Fibroblast of the conjunctiva (primary cell): ENCODE data around the gene SLC24A4.

Experiments used
- DNase-seq: peaks from one replicate; pipeline ENCODE4 v3.0.0-alpha.2; 2010; ENCODE audit warnings: low read depth

The SLC24A4 gene

DNA sequence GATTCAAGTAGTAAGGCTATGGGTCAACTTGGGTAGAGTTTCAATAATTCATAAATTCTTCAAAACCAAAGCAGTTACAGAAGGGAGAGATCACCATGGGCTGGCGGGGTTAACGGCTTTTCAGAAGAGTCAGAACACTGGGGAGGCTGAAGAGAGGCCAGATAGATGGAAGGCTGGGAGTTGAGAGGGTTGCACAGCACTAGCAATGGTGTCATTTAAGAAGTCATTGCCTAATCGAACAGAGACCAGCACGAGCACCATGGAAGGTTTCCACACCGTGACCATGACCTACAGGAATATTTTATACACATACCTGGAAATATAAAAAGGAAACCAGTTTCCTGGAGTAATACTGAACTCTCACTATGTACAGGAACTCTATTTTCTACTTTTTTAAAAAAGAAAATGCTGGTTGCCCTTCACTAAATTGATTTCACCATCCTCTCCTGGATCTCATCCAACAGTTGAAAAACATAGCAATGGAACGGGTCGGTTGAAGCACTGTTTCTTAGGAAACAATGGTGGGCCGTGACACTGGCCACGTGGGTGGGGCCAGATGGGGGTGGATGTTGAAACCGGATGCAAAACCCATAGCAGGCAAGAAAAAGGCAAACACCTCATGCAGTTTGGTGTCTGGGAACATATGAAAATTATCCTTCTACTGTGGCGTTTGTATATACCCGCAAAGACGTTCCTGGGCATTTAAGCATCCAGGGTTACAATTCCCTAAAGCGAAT lies 152.7 kb downstream of the SLC24A4 start:
- peak; percentile 70 for DNase-seq

DNA sequence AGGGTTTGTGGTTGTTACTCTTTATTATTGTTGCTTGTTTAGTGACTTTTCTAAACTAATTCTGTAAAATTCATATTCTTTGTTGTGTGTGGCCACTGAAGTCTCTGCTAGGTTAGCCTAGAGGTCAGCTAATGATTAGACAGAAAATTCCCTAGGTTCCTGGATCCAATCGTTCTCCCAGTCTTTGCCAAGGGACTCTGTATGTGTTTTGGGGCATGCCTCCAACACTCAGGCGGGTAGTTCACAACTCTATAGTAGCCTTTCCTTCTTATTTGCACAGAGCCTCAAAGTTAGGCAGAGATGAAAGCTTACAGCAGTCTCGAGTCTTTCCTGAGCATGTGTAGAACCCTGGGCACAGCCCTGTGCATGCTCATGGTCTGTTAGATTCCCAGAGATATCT lies 157.9 kb downstream of the SLC24A4 start:
- no peak for DNase-seq

DNA sequence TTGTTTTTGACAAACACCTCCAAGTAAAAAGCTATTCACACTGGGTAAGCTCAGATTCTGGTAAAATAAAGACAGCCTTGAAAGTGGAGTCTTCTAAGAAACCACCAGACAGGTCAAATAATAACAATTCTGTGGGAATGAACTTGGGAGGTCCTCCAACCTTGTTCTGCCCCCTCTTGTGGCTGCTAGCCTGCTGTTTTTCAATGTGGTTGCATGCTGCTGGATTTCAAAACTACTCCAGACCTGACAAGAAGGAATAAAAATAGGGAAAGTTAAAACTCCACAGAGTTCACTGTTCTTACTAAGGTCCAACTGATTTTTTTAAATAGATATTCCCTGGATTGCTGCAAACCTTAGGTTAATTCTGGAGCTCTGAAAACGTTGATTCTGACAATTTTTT lies 158.4 kb downstream of the SLC24A4 start:
- DNase-seq = no peak

DNA sequence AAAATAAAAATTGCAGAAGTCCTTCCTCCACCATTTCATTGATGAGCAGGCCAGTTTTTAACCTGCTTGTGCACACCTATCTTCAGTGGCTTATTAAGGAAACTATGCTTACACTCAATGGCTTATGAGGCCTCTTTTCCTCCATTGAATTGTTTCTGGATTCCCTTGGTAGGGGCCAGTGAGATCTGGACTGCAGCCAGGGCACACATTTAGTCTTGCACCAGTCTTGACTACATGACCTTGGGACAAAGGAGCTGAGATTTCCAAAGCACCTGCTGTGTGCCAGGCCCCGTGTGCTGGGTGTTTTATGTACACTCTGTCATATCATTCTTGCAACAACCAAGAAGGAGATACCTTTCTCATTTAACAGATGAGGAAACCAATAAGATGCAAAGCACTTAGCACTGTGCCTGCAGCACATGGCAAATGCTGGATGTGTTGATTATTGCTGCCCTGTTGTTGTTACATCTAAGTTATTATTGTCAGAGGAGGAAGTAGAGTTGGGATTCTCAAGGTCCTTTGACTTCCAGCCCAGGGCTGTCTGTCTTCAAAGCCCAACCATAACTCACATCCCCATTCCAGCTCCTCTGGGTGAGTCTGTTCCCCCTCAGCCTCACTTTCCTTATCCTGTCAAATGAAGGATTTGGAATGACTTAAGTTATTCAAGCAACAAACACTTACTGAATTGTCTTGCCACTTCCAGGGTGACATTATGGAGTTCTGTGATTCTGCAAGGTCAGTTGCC lies 159.0 kb downstream of the SLC24A4 start:
- no peak for DNase-seq

DNA sequence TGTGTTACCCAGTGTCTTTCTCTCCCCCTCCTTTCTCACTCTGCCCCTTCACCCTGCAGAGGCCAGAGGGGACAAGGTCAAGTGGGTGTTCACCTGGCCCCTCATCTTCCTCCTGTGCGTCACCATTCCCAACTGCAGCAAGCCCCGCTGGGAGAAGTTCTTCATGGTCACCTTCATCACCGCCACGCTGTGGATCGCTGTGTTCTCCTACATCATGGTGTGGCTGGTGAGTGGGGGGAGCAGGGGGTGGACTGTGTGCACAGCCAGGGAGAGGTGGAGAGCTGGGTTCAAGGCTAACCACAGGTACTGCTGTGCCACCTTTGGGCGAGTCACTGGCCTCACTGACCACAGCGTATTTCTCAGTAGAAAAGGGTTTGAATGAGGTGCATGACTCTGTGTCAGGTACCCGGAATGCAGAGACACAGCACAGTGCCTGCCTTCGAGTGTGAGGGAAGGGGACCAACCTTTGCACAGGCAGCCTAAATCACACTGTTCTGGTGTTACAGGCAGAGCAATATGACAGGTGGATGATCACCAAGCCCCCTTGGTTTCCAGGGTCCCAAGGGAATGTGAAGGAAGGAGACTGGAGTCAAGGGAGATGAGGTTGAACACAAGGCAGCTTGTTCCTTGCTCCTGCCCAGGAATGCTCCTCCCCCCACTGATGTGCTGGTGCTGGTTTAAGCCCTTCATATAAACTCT lies 159.8 kb downstream of the SLC24A4 start:
- no peak for DNase-seq

DNA sequence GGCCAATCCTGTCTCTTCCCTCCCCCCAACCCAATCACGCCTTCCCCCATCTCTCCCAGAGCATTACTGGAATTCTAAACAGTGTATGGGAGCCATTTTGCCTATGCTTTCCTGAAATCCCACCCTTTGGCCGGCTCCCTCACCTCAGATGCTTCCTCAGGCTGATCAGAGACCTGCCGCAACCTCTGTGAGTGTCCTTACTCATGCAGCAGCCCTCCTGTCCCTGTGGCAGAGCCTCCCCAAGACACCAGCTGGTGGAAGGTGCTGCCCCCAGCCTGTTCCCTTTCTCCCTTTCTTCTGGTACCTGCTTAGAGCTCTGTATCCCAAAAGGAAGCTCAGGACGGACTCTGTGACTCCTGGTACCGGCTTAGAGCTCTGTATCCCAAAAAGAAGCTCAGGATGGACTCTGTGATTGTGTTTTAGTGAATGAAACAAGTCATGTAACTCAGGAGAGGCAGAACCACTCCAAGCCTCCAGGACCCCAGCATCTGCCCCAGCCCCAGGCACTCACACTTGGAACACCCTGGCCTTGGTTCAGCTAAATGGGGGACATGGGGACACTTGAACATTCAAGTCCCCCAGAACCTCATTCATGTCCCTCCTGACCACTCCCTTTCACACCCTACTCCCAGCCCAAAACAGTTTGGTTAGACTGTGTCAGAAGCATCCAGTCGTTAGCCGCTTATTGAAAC lies 161.3 kb downstream of the SLC24A4 start:
- DNase-seq = no peak

DNA sequence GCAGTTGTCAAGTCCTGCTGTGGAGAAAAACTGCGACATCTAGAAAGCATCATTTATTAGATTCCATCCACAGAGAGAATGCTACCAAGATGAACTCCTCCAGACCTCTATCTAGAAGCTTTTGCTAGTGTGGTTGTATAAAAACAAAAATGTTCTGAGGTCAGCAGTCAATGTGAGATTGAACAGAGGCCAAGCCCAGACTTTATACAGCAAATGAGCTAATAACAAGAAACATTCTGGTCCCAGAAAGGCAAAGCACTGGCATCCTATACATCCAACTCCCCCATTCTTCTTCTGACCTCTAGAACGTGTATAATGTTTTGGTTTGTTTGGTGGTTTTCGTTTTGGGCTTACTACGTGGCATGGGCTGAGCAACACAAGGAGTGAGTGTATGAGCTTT lies 163.9 kb downstream of the SLC24A4 start:
- no peak for DNase-seq

DNA sequence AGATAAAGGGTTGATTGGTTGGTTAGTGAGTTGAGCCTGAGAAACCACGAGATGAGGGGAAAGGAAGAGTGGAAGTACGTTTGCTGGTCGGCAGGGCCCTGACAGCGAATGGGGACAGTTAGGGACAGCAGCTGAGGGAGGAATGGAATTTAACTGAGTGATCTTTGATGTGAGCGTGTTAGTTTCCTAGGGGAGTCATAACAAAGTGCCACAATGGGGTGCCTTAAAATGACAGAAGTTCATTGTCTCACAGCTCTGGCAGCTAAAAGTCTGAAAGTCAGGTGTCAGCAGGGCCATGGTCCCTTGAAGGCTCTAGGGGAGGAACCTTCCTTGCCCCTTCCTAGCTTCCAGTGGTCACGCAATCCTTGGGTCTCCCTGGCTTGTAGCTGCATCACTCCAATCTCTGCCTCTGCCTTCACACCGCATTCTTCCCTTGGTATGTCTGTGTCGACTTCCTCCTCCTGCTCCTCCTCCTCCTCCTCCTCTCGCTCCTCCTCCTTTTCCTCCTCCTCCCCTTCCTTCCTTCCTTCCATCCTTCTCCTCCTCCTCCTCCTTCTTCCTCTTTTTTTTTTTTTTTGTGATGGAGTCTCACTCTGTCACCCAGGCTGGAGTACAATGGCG lies 164.7 kb downstream of the SLC24A4 start:
- no peak for DNase-seq

DNA sequence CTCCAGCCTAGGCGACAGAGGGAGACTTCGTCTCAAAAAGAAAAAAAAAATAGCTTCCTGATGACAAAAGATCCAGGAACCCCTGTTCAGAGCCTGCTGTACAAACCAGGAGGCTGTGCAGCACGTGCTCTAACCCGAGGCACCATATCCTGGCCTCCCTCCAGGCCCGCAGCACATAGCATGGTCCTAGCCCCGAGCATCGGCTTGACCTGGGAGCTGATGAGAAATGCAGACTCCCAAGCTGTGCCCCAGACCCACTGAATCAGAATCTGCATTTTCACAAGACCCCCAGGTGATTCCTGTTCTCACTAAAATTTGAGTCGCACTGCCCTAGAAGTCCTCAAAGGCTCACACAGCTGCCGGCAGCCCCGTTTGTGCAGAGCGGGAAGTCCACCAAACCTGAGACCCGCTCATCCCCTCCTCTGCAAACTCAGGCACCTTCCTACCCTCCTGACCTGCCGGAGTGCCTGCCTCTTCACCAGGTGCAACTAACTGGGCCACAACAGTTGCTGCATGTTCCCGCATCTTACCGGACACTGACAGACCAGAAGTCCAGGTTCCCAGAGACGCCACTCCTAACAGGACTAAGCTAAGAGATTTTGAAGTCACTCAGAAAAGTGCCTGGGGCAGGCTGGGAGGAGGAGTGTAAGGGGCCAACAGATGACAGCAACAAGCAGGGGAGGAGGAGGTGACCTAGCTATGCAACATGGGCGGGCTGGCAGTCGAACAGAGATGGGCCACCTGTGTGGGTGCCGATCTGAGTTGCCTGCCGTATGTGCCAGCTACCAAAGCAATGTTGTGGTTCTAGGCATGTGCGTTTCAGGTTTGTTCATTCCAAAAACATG lies 166.7 kb downstream of the SLC24A4 start:
- DNase-seq = no peak

DNA sequence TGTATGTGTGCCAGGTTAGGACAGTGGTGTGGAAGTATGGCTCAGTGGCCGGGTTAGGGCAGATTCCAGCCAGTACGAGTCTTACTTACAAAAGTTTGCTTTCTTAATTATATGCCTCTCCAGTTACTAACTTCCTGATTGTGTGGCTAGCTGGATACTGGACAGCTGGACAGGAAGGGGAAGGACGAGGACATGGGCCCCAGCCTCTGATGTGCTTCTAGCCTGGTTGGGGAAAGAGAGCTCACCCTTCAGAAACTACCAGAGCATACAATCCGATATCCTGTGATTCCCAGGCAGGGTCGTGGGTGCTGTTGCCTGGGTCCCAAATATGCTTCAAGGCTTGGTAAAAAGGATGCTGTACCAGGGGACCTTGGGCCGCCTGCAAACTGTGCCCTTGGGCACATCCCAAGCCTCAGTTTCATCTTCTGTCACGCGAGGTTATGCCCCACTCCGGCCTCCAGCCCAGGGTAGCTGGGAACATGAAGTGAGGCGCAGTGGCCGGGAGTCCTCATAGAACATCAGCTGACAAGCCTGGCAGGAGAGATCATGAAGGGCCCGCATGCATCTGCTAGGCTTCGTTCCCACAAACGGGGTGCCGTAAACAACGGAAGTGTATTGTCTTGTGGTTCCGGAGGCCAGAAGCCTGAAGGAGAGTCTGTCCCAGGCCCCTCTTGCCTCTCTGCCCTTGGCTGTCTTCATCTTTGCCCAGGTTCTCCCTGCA lies 167.4 kb downstream of the SLC24A4 start:
- DNase-seq = no peak

DNA sequence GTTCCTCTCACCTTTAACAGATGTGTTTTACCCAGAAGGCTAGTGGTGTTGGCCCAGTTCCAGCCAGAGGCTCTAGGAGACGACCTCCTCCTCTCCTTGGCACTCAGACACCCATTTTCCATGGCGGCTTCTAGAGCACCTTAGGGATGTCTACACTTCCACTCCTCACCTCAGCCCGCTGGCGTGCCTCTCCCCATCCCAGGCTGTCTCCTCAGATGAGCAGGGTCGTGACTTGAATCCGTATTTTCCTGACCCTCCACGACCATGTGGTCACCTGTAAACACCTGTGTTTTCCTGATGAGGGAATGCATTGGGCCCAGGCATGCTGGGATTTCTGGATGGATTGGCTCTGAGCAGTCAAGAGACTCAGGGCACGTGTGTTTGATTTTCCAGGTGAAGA lies 168.8 kb downstream of the SLC24A4 start:
- no peak for DNase-seq

DNA sequence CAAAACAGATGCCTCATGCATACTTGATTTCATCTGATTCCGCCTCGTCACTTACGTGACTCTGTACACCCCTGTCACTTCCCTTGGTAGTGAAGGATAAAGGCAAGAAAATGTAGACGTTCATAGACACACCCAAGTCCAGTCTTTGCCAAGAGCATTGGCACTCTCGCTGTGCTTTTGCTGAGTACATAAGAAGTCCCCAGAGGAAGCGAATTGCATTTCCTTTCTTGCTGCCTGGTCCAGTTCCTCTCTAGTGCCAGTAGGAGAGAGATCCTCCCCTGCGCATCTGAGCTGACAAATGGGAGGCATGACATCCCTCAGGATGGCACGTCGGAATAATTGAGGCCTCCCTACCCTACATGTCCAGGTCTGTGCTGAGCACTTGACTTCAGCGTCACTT lies 169.3 kb downstream of the SLC24A4 start:
- no peak for DNase-seq

DNA sequence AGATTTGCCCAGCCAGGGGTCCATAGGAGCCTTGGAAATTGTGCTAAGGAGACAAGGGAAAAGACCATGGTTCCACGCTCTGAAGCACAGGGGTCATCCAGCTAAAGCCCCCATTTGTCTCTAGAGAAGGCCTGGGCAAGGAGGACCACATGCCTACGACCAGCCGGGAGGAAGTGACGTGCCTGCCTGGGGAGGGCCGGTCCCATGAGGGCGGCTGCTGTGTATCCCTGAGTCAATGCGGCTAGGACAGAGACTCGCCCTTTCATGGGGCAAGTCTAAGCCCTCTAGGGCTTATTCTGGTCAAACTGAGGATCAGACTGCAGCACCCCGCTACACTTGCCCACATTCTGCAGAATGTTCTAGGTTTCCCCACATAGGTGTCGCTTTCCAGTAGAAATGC lies 170.1 kb downstream of the SLC24A4 start:
- DNase-seq = no peak

DNA sequence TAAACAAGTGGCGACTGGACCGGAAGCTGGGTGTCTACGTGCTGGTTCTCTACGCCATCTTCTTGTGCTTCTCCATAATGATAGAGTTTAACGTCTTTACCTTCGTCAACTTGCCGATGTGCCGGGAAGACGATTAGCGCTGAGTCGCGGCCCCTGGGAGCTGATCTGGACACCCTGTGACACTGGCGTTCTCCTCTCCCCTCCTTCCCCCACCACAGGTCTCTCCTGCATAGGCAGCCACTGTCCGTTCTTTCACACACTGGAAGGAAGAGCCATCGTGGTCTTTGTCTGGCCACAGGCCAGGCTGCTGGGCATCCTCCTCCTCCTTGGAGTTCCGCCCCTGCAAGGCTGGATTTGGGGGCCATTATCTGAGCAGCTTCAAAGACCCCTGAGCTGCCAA lies 170.5 kb downstream of the SLC24A4 start:
- DNase-seq = no peak

DNA sequence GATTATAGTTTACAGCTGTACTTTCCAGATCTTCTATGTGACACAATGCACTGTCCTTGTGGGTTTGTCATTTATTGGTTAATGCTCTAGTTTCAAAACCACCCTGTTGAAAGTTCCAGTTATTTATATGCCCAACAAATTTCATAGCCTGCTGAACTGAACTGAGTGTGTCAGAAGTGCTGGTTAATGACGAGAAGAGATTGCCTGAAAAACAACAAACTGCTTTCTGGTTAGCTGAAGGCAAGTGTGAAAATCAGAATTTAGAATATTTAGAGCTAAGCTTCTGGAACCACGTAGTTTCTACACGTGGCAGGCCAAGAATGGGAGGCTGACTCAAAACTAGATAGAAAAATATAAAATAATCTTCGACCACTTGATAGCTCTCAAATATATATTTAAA lies 171.5 kb downstream of the SLC24A4 start:
- no peak for DNase-seq

DNA sequence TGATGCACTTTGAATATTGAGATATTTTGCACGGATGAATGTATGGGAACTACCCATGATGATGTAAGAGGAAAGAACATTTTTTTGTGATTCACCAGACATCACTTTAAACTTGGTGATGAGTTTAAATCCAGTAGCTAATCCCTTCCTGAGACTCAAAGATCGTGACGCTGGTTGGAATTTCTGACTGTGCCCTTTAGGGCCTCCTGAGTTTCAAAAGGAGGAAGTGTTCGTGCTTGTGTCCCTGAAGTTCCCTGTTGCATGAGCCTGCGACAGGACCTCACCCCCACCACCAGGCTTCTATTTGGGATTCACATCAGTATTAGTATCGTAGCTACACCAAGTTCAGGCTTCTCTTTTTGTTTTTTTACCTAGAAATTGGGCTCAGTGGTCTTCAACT lies 172.1 kb downstream of the SLC24A4 start:
- DNase-seq = no peak

DNA sequence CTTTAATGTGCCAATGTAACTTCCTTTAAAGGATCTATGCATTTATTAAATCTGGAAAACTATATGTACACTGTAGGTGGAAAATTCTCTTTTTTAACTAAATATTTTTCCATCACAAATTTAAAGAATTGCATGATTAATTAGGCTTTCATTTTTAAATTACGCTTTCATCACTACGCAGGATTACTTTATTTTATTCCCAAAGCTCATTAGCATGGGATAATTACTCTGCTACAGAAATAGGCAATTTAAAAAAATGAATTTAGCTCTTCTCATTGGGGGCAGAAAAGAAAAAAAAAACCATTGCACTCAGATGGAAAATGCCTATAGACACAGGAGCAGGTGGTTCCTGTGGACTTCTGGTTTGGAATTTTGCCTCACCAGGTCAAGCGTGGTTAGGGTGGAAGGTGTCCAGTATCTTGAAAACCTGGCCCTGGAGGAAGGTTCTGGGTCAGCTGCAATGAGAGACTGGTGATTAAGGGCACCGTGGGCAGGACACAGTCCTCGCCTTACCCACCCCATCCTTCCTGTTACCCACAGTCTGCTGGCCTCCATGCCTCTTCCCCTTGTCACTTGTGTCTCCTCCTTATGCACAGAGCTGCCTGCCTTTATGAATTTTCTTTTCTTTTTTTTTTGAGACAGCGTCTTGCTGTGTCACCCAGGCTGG lies 173.4 kb downstream of the SLC24A4 start:
- no peak for DNase-seq

DNA sequence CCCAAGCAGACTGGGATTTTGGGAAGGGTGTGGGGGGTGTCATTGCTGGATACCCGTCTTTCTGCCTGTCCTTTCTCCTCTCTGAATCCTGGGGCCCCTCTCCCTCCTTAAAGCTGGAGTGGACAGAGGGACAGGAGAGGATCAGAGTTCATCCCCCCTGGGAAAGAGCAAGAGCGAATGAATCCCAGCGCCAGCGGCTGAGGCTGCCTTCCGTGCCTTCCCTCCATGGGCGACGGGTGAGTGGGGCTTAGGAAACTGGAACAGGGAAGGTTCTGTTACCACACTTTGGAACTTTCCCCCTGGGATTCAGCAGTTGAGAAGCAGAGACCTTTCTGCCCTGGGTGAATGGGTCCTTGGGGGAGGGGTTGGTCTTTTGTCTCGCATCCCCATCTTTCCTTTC lies 174.4 kb downstream of the SLC24A4 start:
- DNase-seq = no peak

DNA sequence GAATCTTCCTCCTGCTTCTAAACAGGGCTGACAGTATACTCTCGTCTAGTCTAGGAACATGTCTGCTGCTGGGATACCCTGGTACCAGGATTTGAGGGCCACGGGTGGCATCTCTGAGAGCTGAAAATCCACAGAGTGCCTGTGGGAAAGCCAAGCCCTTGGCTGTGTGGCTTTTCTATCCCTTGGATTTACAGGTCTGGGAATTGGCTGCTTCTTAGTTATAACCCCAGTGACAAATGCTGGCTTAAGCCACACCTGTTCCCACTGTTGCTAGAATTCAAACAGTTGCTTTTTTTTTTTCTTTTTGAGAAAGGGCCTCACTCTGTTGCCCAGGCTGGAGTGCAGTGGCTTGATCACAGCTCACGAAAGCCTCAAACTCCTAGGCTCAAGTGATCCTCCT lies 176.3 kb downstream of the SLC24A4 start:
- no peak for DNase-seq

DNA sequence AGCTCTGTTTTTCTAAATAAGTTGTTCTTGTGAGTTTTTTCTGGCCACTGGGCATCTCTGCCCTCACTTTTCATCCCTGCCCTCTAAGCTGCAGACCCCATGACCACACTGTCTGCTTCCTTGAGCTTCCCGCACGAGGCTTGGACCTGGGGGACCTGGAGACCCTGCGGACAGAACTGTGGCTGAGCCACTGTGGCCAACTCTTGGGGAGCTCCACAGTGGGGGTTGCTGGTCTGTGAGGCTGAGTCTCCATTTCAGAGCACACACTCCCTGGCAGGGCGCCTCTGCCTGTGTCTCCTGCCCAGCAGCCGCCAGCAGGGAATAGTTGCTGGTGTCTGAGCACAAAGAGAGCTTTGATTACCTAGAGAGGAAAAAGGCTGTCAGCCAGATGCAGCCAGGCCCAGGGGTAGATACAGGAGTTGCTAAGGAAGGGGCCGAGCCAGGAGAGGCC lies 177.6 kb downstream of the SLC24A4 start:
- DNase-seq = no peak
